Epidermal melanocyte (primary cell): Measurements from ENCODE around the gene LIG3.
"Not testable (repeated sequence)": the region's sequence is repeated elsewhere in the genome, so short reads cannot be mapped to it uniquely, and the experiment has no call there.

ENCODE experiments used
- DNase-seq: peaks from one replicate; pipeline ENCODE4 v3.0.0; 2011; ENCODE audit warnings: low spot score; ENCODE audit not compliant: insufficient read length

Gene LIG3

DNA sequence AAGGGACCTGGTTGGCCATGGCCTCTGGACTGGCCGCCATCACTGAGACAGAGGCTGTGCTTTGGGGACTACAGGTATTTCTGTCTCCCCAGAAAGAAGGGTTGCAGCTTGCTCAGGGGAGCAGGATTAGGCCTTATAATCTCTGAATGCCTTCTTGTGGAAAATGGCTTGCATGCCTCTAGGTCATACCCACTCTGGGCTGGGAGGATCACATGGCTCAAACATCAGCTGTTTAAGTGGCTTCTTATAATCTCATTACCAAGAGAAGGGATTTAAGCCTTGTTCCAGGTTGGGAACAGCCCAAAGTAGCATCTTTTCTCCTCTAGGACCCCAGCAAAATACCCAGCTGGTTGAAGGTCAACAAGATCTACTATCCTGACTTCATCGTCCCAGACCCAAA lies 19.1 kb downstream of the LIG3 start:
- no peak for DNase-seq

DNA sequence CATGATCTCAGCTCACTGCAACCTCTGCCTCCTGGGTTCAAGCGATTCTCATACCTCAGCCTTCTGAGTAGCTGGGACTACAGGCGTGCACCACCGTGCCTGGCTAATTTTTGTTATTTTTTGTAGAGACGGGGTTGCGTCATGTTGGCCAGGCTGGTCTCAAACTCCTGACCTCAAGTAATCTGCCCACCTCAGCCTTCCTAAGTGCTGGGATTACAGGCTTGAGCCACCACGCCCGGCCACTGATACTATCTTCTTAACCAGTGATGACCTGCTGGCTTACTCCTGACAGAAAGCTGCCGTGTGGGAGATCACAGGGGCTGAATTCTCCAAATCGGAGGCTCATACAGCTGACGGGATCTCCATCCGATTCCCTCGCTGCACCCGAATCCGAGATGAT lies 20.7 kb downstream of the LIG3 start:
- not testable (repeated sequence) for DNase-seq

DNA sequence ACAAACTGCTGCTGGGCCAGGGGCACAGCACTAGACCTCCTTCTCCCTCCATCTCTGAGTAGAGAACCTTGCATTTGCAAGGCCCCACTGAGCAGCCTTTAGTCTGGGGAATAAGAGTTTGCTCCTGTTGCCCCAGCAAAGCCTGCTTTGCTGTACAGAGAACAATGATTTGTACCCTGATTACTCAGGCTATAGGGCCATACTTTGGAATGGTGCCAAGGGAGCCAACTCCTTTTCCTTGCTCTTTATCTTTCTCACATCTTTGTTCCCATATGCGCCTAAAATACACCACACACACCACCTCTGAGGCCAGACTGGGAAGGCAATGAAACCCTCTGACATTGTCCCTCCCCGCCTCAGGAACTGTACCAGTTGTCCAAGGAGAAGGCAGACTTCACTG lies 21.2 kb downstream of the LIG3 start:
- no peak for DNase-seq

DNA sequence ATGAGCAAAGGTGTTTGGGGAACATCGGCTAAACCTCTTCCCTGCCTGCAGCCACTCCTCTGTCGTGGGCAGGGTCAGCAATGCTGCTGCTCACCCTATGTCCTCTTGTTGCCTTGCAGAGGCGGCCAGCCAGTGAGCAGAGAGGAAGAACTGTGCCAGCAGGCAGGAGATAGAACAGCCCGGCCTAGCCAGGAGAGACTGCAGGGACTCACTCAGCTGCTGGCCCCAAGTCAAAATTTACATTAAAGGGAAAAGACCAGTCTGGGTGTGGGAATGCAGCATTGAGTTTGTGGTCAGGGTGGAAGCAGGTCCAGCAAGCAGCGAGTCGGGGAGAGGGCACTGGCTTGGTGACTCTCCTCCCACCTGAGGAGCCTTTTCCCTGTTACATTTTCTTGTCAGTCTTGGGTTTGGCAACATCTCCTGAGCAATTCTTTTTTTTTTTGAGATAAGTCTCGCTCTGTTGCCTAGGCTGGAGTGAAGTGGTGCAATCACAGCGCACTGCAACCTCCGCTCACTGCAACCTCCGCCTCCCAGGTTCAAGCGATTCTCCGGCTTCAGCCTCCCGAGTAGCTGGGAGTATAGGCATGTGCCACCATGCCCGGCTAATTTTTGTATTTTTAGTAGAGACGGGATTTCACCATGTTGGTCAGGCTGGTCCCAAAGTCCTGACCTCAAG lies 22.7 kb downstream of the LIG3 start:
- DNase-seq, result no peak

GRCh38 chr17:35003778-35004177 lies 23.5 kb downstream of the LIG3 start:
- no peak for DNase-seq

- no peak for DNase-seq
Measured at GRCh38 chr17:35006345-35006744, 26.0 kb downstream of the LIG3 start.

- DNase-seq, result no peak
Measured at GRCh38 chr17:35006961-35007360, 26.6 kb downstream of the LIG3 start.

DNA sequence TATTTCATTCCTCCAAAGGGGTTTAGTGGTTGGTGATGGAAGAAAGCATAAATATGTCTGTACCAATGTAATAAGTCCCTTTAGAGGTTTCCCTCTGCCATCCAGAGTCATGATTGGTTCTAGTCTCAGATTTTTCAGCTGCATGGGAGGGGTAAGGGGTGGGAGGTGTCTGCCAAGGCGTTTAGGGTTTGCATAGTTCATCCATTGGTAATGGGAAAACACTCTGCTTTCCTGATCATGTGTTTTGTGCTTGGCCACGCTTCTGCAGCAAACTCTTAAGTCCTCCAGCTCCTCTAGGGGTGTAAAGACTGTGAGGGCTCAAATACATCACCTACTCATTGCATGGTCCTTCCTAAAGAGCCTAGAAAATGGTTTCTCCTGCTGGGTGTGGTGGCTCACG lies 29.8 kb downstream of the LIG3 start:
- DNase-seq, result no peak

- no peak for DNase-seq
Measured at GRCh38 chr17:35011671-35012216, 31.4 kb downstream of the LIG3 start.

- DNase-seq, result no peak
Measured at GRCh38 chr17:35016369-35016768, 36.1 kb downstream of the LIG3 start.

GRCh38 chr17:35017021-35017420 lies 36.7 kb downstream of the LIG3 start:
- no peak for DNase-seq

GRCh38 chr17:35018814-35019213 lies 38.5 kb downstream of the LIG3 start:
- no peak for DNase-seq

- no peak for DNase-seq
Measured at GRCh38 chr17:35019386-35020179, 39.3 kb downstream of the LIG3 start.

DNA sequence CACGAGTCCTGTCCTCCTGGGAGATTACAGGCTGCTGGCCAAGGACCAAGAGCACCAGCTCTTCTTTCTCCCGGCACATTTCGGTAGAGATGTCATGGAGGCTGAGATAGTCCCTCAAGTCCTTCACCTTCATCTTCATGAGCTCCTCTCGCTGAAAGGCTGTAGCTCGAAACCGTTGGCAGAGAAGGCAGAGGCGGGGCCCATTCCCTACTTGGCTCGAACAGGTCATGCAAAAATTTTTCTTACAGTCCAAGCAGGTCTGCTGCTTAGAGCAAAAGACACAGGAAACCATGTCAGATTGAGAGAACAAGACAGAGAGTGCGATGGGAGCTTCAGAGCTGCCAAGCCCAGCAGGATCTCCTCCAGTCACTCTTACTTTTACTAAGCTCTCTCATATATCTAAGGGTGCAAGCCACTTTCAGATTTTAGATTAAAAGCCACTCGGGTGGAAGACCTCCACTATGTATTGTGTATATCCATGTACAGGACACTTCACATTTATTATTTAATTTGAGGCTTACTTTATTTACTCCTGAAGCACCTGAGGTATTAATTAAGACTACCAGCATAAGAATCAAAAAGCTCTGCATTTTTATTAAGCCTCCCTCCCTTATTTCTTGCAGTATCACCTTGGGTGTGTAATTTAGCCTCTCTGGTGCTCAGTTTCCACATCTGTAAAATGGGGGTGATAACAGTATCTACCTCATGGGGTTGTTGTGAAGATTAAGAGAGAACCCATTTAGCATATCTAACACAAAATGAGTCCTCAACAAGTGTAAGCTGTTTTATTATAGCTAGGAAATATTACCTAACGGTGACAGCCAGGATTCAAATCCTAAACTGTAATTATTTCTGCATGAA lies 41.4 kb downstream of the LIG3 start:
- DNase-seq, result no peak

DNA sequence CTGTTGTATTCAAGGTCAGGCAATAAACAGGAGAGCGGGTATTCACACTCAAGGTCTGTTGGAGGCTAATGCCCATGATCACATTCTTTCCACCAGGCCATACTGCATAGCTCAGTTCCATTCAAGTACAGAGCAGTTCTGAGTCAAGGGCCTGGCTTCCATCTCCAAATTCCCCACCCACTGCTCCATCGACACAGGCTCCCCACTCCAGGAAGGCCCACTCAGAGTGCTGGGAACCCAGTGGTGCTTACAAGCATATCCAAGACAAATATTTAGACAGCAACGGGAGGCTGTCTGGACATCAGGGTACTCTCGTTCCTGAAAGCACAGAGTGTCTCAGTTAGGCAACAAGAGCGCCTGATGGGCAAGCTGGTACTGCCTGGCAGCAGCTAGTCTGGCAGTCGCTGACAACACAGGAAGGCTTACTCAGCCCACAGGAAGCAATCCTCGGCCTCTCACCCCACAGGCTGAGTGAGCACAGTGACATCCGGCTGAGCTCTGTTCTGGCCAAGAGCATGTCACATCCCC lies 42.3 kb downstream of the LIG3 start:
- peak; percentile 54 for DNase-seq

GRCh38 chr17:35023538-35023937 lies 43.2 kb downstream of the LIG3 start:
- no peak for DNase-seq

- DNase-seq, result no peak
Measured at GRCh38 chr17:35025541-35025940, 45.2 kb downstream of the LIG3 start.

DNA sequence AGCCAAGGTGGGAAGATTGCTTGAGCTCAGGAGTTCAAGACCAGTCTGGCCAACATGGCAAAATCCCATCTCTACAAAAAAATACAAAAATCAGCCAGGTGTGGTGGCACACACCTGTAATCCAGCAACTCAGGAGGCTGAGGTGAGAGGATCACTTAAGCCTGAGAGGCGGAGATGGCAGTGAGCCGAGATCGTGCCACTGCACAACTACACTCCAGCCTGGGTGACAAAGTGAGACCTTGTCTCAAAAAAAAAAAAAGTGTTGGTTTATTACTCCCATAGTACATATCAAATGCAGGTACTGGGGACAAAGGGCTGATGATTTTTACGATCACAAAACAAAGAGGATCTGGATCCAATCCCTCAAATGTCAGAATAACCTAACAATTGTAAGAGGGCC lies 47.8 kb downstream of the LIG3 start:
- DNase-seq, result not testable (repeated sequence)

DNA sequence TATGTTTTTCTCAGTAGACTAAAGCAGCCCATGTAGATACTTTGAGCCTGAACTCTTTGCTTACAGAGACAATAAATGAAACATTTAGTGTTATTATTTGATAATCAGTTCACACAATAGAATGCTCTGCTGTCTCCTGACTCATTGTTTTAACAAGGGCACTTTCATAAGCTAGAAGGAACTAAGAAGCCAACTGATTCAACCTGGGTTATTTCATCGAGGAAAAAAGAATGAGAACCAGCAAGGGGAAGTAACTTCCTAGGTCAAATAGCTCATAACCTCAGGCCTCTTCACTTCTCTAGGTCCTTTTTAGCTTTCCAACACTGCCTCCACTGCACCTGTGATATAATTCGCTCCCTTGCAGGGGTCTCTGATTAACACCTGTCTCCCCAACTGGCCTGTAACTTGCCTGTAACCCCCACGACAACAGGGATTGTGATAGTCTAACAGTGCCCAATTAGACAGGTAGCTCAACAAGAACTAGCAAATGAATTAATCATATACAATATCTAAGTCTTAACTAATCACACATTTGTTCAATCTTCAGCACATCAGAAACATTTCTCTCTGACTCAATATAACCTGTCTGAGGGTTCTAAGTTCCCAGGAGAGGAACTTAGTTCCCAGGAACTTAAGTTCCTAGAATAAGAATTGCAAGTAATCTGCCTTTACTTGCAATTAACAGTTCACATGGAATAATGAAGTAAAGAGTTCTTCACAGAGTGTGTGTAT lies 48.4 kb downstream of the LIG3 start:
- DNase-seq, result no peak

GRCh38 chr17:35030780-35031179 lies 50.5 kb downstream of the LIG3 start:
- no peak for DNase-seq

DNA sequence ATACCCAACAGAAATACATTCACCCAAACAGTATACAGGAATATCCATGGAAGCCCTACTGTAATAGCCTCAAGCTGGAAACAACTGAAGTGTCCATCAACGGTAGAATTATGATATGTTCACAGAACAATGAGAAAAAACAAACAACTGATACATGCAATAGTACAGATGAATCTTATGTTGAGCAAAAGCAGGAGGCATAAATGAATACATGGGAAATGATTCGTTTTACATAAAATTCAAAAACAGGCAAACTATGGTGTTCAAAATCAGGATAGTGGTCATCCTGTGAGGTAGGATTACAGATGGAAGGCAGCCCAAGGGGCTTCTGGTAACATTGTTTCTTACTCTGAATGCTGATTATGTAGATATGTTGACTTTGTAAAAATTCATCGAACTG lies 58.1 kb downstream of the LIG3 start:
- DNase-seq, result no peak
